A673 (cell line): ENCODE data around the gene PTPRQ. TPM values are rescaled to one million over a fixed set of nuclear protein-coding genes. Genes with fewer than 3 reads are reported as not detected.

Experiments used
- BruUV-seq: library from RNA; stranded (reverse); fragments of 400-500 nt; replicated peaks from 2 replicates; lab custom pipeline; 2021; lab: Mats Ljungman, UMichigan
- CTCF ChIA-PET: fragments of 300-600 bp; sonication (Branson Sonifier 250); formaldehyde crosslinking; loops from one replicate; lab custom pipeline; 2022; ENCODE audit warnings: antibody characterized with exemption; lab: Charles Lee
- POLR2A ChIA-PET: fragments of 300-600 bp; sonication (Branson Sonifier 250); formaldehyde crosslinking; loops from one replicate; lab custom pipeline; 2022; ENCODE audit warnings: antibody characterized with exemption; ENCODE audit not compliant: low non-redundant PET; lab: Charles Lee
- DNase-seq: peaks from one replicate; pipeline ENCODE4 v3.0.0-alpha.2; 2015; ENCODE audit warnings: low spot score
- H3K27ac ChIP-seq: fragments of 200-600 bp; sonication (generic); 2 replicates; pipeline ENCODE4 v1.5.1; 2016; ENCODE audit warnings: mixed run types, low read depth, mild to moderate bottlenecking, mixed read lengths, antibody characterized with exemption, low read length; ENCODE audit not compliant: poor library complexity, severe bottlenecking
- H3K27me3 ChIP-seq: fragments of 200-600 bp; sonication (generic); replicated peaks from 2 replicates; pipeline ENCODE4 v1.6.1; 2017; ENCODE audit warnings: mixed run types, low read depth, mild to moderate bottlenecking, mixed read lengths, antibody characterized with exemption, low read length; ENCODE audit not compliant: insufficient read depth, poor library complexity
- H3K36me3 ChIP-seq: fragments of 200-600 bp; sonication (generic); 2 replicates; pipeline ENCODE4 v1.6.1; 2016; ENCODE audit warnings: mixed run types, mild to moderate bottlenecking, mixed read lengths, antibody characterized with exemption, low read length; ENCODE audit not compliant: insufficient read depth, poor library complexity, severe bottlenecking
- H3K4me1 ChIP-seq: fragments of 200-600 bp; sonication (generic); 2 replicates; pipeline ENCODE4 v1.6.1; 2017; ENCODE audit warnings: mixed run types, mild to moderate bottlenecking, mixed read lengths, antibody characterized with exemption, low read length; ENCODE audit not compliant: insufficient read depth, poor library complexity, severe bottlenecking
- H3K4me3 ChIP-seq: fragments of 200-600 bp; sonication (generic); 2 replicates; pipeline ENCODE4 v1.5.1; 2016; ENCODE audit warnings: low read depth, mixed run types, mild to moderate bottlenecking, mixed read lengths, low read length; ENCODE audit not compliant: poor library complexity, severe bottlenecking
- H3K9me3 ChIP-seq: fragments of 200-600 bp; sonication (generic); 2 replicates; pipeline ENCODE4 v1.6.1; 2016; ENCODE audit warnings: mixed run types, low read depth, mild to moderate bottlenecking, mixed read lengths, antibody characterized with exemption, low read length; ENCODE audit not compliant: poor library complexity, severe bottlenecking
- EZH2 ChIP-seq: fragments of 200-600 bp; sonication (generic); IDR thresholded peaks from 2 replicates; pipeline ENCODE4 v1.6.1; 2017; ENCODE audit warnings: borderline replicate concordance, low read depth, mild to moderate bottlenecking, mixed read lengths, antibody characterized with exemption, low read length; ENCODE audit not compliant: poor library complexity, severe bottlenecking
- intact Hi-C: fragments of 100-400 bp; cut with micrococcal nuclease; formaldehyde crosslinking; loops from one replicate; pipeline ENCODE4 v1.10.0; 2022; ENCODE audit not compliant: unreplicated experiment
- total RNA-seq: library from RNA; stranded (reverse); gene quantifications from 2 replicates; pipeline ENCODE4 v1.2.3, GENCODE V29; 2021
- TF ChIP-seq, protein P1 (sequence below): fragments of 300-800, 200-600 bp; sonication (generic); conservative IDR thresholded peaks from 2 replicates; pipeline ENCODE4 v1.5.1; 2017; ENCODE audit warnings: low read depth, mild to moderate bottlenecking, antibody characterized with exemption, low read length, moderate library complexity, mixed read lengths

Gene PTPRQ
- total RNA-seq, 1 experiment from 2014 or later = 0.15 TPM

DNA sequence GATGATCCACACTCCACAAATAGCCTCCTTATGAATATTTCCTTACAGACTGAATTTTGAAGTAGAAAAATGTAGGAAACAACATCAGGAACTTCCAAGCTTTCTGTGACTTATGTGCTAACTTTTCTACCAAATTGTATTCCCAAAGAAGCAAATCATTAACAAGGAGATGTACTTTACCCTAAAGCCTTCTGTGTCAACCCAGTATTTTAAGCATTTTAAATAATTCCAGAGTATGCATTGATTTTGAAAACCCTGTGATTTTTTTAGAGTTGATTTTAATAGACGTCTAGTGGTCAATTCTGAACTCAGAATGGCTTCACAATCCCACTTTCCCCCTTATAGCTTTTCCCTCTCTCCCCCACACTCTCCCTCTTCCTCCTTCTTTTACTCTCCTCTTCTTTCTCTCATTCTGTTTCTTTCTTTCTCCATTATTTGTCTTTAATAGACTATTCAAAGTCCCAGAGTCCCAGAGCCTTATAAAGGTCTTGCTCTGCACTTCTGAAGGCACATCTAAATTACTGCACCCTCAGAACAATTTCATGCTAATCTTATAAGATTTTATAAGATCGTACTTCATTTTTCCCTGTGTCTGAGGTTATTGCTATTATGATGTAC lies 253.3 kb downstream of the PTPRQ start:
- H3K9me3 ChIP-seq = no peaks in the 10 kb centered on the region
- CTCF ChIA-PET = no interaction called here

GRCh38 chr12:80698256-80698655 lies 254.2 kb downstream of the PTPRQ start:
- no peak for DNase-seq
- BruUV-seq = no TSS peak
- no peaks in the 10 kb centered on the region for H3K4me1 ChIP-seq
- POLR2A ChIA-PET = no interaction called here
- no peak overlapping the region for H3K27ac ChIP-seq
- no peaks in the 10 kb centered on the region for H3K36me3 ChIP-seq
- TF ChIP-seq EZH2 = no peak
- TF ChIP-seq, protein P1, sequence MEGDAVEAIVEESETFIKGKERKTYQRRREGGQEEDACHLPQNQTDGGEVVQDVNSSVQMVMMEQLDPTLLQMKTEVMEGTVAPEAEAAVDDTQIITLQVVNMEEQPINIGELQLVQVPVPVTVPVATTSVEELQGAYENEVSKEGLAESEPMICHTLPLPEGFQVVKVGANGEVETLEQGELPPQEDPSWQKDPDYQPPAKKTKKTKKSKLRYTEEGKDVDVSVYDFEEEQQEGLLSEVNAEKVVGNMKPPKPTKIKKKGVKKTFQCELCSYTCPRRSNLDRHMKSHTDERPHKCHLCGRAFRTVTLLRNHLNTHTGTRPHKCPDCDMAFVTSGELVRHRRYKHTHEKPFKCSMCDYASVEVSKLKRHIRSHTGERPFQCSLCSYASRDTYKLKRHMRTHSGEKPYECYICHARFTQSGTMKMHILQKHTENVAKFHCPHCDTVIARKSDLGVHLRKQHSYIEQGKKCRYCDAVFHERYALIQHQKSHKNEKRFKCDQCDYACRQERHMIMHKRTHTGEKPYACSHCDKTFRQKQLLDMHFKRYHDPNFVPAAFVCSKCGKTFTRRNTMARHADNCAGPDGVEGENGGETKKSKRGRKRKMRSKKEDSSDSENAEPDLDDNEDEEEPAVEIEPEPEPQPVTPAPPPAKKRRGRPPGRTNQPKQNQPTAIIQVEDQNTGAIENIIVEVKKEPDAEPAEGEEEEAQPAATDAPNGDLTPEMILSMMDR = no peak
- H3K4me3 ChIP-seq = no peak overlapping the region
- no peaks in the 10 kb centered on the region for H3K9me3 ChIP-seq
- CTCF ChIA-PET = no interaction called here
- no peaks in the 10 kb centered on the region for H3K27me3 ChIP-seq
- intact Hi-C loops = no loop called here

More for the DNA sequence above, 253.3 kb downstream of the PTPRQ start:
- Histone ChIP-seq H3K27me3 (no peaks in the 10 kb centered on the region), H3K4me3 (no peak overlapping the region), H3K36me3 (no peaks in the 10 kb centered on the region), H3K27ac (no peak overlapping the region), H3K4me1 (no peaks in the 10 kb centered on the region)
- POLR2A ChIA-PET = no interaction called here
- DNase-seq = no peak
- intact Hi-C loops = no loop called here
- BruUV-seq = no TSS peak
- no peak for TF ChIP-seq EZH2
- TF ChIP-seq, protein P1 = no peak

- no peaks in the 10 kb centered on the region for H3K36me3 ChIP-seq
- no TSS peak for BruUV-seq
- ChIA-PET CTCF (no interaction called here), POLR2A (no interaction called here)
- H3K4me3 ChIP-seq = no peak overlapping the region
- no peaks in the 10 kb centered on the region for H3K27me3 ChIP-seq
- H3K9me3 ChIP-seq = no peaks in the 10 kb centered on the region
- H3K4me1 ChIP-seq = no peaks in the 10 kb centered on the region
- intact Hi-C loops = no loop called here
- TF ChIP-seq, protein P1 = no peak
- no peak for TF ChIP-seq EZH2
- DNase-seq = no peak
- H3K27ac ChIP-seq = no peak overlapping the region
These were observed 255.0 kb downstream of the PTPRQ start for GRCh38 chr12:80698847-80699542.
